ENCODE data around the gene TRAT1. TPM values are rescaled to one million over a fixed set of nuclear protein-coding genes. Genes with fewer than 3 reads are reported as not detected.

The TRAT1 gene
- total and polyA plus RNA-seq, 9 of the 15 experiments (the other 6 are each of a cell fraction or from before 2014, with no cell fraction given), result not detected

- TF ChIP-seq NEUROD1 (IDR thresholded peaks at IDR 0.05; ENCODE audit: borderline replicate concordance, low read depth, low read length, partially characterized antibody), result no peak
- TF ChIP-seq TARDBP (IDR thresholded peaks at IDR 0.05), result no peak
- TF ChIP-seq SRSF1 (IDR thresholded peaks at IDR 0.05; ENCODE audit: low read depth, low read length), result no peak
These were observed 64.5 kb downstream of the TRAT1 start (continued) for GRCh38 chr3:108887121-108887520.

DNA sequence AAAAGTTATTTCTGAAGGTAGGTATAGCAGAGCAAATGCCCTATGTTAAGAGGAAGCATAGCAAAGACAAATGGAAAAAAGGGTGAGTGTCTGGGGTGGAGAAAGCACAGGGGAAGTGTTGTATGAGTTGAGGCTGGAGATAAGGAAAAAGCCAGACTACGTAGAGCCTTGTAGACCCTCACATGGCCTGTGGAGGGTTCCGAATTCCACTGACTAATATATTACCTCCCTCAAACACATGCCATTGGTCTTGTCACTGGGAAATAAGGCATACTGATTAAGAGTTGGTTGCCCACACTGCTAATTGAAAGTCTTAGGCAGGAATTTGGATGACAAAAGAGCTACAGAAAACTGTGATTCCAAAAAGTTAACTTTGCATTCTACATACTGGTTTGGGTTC, 65.2 kb downstream of the TRAT1 start:
- no peak overlapping the region for H2AFZ ChIP-seq (ENCODE audit: low read depth, low read length)
- FAIRE-seq (no peak), ATAC-seq (no peak), DNase-seq (ENCODE audit: extremely low read depth in 1 of 4, low spot score in 3 of 4) (no peak)
- CTCF ChIA-PET (ENCODE audit: low intra/inter-chr PET ratio), result no interaction called here
- H3K4me2 ChIP-seq (ENCODE audit: insufficient read depth, low read length), result no peak overlapping the region
- POLR2A ChIA-PET, result no interaction called here
- H3K27ac ChIP-seq (ENCODE audit: extremely low read depth, low read depth, low read length), result no peak overlapping the region
- H3K36me3 ChIP-seq (ENCODE audit: control insufficient read depth, insufficient read depth, low read length), result no peaks in the 10 kb centered on the region
- TF ChIP-seq CTCFL (IDR thresholded peaks at IDR 0.05; ENCODE audit: borderline replicate concordance, insufficient read depth, low read depth, low read length, poor library complexity, severe bottlenecking) (no peak), STAG1 (CRISPR knock-in tag; IDR thresholded peaks at IDR 0.05; ENCODE audit: borderline replicate concordance) (no peak), NR1H2 (CRISPR knock-in tag; IDR thresholded peaks at IDR 0.05) (no peak), ELK1 (CRISPR knock-in tag; IDR thresholded peaks at IDR 0.05) (no peak), NCOA2 (IDR thresholded peaks at IDR 0.05; ENCODE audit: partially characterized antibody in 2 of 2) (no peak), ZNF57 (CRISPR knock-in tag; IDR thresholded peaks at IDR 0.05) (no peak), ZNF316 (IDR thresholded peaks at IDR 0.05) (no peak), SLC30A9 (CRISPR knock-in tag; IDR thresholded peaks at IDR 0.05) (no peak), CTBP1 (IDR thresholded peaks at IDR 0.05; ENCODE audit: borderline replicate concordance) (no peak), FOXK2 (conservative IDR thresholded peaks at IDR 0.05 in 1 of 2, IDR thresholded peaks at IDR 0.05 in 1 of 2; ENCODE audit: low read depth in 2 of 2) (no peak)
- no peak overlapping the region for H3K4me3 ChIP-seq
- H3K79me2 ChIP-seq (ENCODE audit: control insufficient read depth, insufficient read depth, low read length), result no peaks in the 10 kb centered on the region
- in situ Hi-C loops (cut with MboI) (no loop called here), intact Hi-C loops (cut with micrococcal nuclease) (no loop called here)
- H3K9me1 ChIP-seq (ENCODE audit: control insufficient read depth, insufficient read depth, low read length), result no peaks in the 10 kb centered on the region
- H3K9ac ChIP-seq (ENCODE audit: insufficient read depth in 1 of 2, low read depth in 2 of 2, low read length in 2 of 2), result no peak overlapping the region
- 0% methylated on average over 2 of the region's 2 CpGs for WGBS (ENCODE audit: insufficient coverage, low coverage, missing lambda C conversion rate)
- no peaks in the 10 kb centered on the region for H4K20me1 ChIP-seq (replicated peaks; ENCODE audit: control insufficient read depth, insufficient read depth, low read length)
- no peaks in the 10 kb centered on the region for H3K4me1 ChIP-seq (replicated peaks in 1 of 2; ENCODE audit: control insufficient read depth in 2 of 2, insufficient read depth in 2 of 2, low read length in 2 of 2)
- no TSS peak for BruUV-seq (replicated peaks)
- no peaks in the 10 kb centered on the region for H3K9me3 ChIP-seq (replicated peaks; ENCODE audit: control insufficient read depth, insufficient read depth, low read depth, low read length)
- no peaks in the 10 kb centered on the region for H3K27me3 ChIP-seq (ENCODE audit: control insufficient read depth in 2 of 2, insufficient read depth in 2 of 2, low read length in 2 of 2)
